ENCODE results near the gene MAP3K2.

MAP3K2 gene

DNA sequence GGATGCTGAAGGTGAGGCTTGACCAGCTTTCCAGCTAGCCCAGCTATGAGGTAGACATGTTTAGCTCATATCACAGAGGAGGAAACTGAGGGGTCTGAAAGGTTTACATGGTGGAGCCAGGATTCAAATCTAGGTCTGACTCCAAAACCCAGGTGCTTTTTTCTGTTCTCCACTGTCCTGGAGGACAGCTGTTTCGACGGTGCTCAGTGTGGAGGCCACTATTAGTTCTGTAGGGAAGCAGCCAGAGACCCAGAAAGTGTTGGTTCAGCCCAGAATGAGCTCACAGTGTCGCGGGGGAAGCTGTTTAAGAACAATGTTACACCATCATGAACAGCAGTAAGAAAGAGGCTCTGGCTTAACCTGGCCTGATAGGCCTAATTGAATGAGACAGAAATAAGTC, 41.5 kb upstream of the MAP3K2 start:
- Histone ChIP-seq H3K27ac (ENCODE audit: low read depth, low read length) (no peak overlapping the region), H3K9ac (ENCODE audit: low read length) (no peak overlapping the region), H2BK15ac (replicated peaks; ENCODE audit: low read depth) (no peak overlapping the region), H2BK120ac (ENCODE audit: low read depth, low read length) (no peak overlapping the region), H3K18ac (ENCODE audit: low read length) (no peak overlapping the region), H4K8ac (ENCODE audit: low read depth, low read length) (no peak overlapping the region), H3K79me1 (ENCODE audit: low read length) (no peaks in the 10 kb centered on the region), H3K36me3 (ENCODE audit: control insufficient read depth, insufficient read depth, low read length) (no peaks in the 10 kb centered on the region), H3K4me1 (ENCODE audit: control insufficient read depth, low read depth, low read length) (no peaks in the 10 kb centered on the region), H3K4me2 (ENCODE audit: low read length) (no peak overlapping the region), H3K23ac (ENCODE audit: low read length) (no peak overlapping the region), H4K5ac (ENCODE audit: low read length) (no peak overlapping the region), H3K4me3 (ENCODE audit: low read length) (no peak overlapping the region), H3K27me3 (ENCODE audit: insufficient read depth, low read length, poor library complexity) (no peaks in the 10 kb centered on the region), H3K4ac (ENCODE audit: low read depth, low read length) (no peak overlapping the region), H3K56ac (ENCODE audit: low read length) (no peak overlapping the region), H2BK5ac (ENCODE audit: low read length) (no peak overlapping the region), H3K79me2 (ENCODE audit: control insufficient read depth, insufficient read depth, low read length) (no peaks in the 10 kb centered on the region), H2AK5ac (ENCODE audit: low read length) (no peak overlapping the region)
- WGBS (ENCODE audit: extremely low coverage, insufficient coverage, low lambda C conversion rate), result no CpG with 5 or more reads among the region's 4 CpGs
- DNase-seq, result no peak

DNA sequence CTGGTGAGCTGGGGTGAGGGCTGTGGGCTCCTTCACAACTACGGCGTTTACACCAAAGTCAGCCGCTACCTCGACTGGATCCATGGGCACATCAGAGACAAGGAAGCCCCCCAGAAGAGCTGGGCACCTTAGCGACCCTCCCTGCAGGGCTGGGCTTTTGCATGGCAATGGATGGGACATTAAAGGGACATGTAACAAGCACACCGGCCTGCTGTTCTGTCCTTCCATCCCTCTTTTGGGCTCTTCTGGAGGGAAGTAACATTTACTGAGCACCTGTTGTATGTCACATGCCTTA, 41.0 kb upstream of the MAP3K2 start:
- WGBS (ENCODE audit: extremely low coverage, insufficient coverage, low lambda C conversion rate), result no CpG with 5 or more reads among the region's 6 CpGs
- H3K79me1 ChIP-seq (ENCODE audit: low read length), result no peaks in the 10 kb centered on the region

DNA sequence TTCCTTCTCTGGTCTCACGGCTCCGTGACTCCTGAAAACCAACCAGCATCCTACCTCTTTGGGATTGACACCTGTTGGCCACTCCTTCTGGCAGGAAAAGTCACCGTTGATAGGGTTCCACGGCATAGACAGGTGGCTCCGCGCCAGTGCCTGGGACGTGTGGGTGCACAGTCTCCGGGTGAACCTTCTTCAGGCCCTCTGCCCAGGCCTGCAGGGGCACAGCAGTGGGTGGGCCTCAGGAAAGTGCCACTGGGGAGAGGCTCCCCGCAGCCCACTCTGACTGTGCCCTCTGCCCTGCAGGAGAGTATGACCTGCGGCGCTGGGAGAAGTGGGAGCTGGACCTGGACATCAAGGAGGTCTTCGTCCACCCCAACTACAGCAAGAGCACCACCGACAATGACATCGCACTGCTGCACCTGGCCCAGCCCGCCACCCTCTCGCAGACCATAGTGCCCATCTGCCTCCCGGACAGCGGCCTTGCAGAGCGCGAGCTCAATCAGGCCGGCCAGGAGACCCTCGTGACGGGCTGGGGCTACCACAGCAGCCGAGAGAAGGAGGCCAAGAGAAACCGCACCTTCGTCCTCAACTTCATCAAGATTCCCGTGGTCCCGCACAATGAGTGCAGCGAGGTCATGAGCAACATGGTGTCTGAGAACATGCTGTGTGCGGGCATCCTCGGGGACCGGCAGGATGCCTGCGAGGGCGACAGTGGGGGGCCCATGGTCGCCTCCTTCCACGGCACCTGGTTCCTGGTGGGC, 40.5 kb upstream of the MAP3K2 start:
- WGBS (ENCODE audit: extremely low coverage, insufficient coverage, low lambda C conversion rate), result no CpG with 5 or more reads among the region's 36 CpGs
- no peaks in the 10 kb centered on the region for H3K79me2 ChIP-seq (ENCODE audit: control insufficient read depth, insufficient read depth, low read length)
- no peak for DNase-seq

More for the DNA sequence above, 41.0 kb upstream of the MAP3K2 start:
- H4K8ac ChIP-seq (ENCODE audit: low read depth, low read length), result no peak overlapping the region
- H2AK5ac ChIP-seq (ENCODE audit: low read length), result no peak overlapping the region
- H3K4me3 ChIP-seq (ENCODE audit: low read length), result no peak overlapping the region
- H2BK5ac ChIP-seq (ENCODE audit: low read length), result no peak overlapping the region
- H3K9ac ChIP-seq (ENCODE audit: low read length), result no peak overlapping the region
- no peak overlapping the region for H3K56ac ChIP-seq (ENCODE audit: low read length)
- H3K27me3 ChIP-seq (ENCODE audit: insufficient read depth, low read length, poor library complexity), result no peaks in the 10 kb centered on the region
- H3K4me1 ChIP-seq (ENCODE audit: control insufficient read depth, low read depth, low read length), result no peaks in the 10 kb centered on the region
- H2BK15ac ChIP-seq (replicated peaks; ENCODE audit: low read depth), result no peak overlapping the region
- H3K4me2 ChIP-seq (ENCODE audit: low read length), result no peak overlapping the region
- no peak overlapping the region for H4K5ac ChIP-seq (ENCODE audit: low read length)
- no peak overlapping the region for H2BK120ac ChIP-seq (ENCODE audit: low read depth, low read length)
- H3K79me2 ChIP-seq (ENCODE audit: control insufficient read depth, insufficient read depth, low read length), result no peaks in the 10 kb centered on the region
- H3K23ac ChIP-seq (ENCODE audit: low read length), result no peak overlapping the region
- H3K36me3 ChIP-seq (ENCODE audit: control insufficient read depth, insufficient read depth, low read length), result no peaks in the 10 kb centered on the region
- H3K4ac ChIP-seq (ENCODE audit: low read depth, low read length), result no peak overlapping the region
- no peak overlapping the region for H3K18ac ChIP-seq (ENCODE audit: low read length)
- no peak for DNase-seq
- no peak overlapping the region for H3K27ac ChIP-seq (ENCODE audit: low read depth, low read length)

DNA sequence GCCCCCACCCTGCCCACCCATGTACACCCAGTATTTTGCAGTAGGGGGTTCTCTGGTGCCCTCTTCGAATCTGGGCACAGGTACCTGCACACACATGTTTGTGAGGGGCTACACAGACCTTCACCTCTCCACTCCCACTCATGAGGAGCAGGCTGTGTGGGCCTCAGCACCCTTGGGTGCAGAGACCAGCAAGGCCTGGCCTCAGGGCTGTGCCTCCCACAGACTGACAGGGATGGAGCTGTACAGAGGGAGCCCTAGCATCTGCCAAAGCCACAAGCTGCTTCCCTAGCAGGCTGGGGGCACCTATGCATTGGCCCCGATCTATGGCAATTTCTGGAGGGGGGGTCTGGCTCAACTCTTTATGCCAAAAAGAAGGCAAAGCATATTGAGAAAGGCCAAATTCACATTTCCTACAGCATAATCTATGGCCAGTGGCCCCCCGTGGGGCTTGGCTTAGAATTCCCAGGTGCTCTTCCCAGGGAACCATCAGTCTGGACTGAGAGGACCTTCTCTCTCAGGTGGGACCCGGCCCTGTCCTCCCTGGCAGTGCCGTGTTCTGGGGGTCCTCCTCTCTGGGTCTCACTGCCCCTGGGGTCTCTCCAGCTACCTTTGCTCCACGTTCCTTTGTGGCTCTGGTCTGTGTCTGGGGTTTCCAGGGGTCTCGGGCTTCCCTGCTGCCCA, 39.7 kb upstream of the MAP3K2 start:
- H3K27ac ChIP-seq (ENCODE audit: low read depth, low read length), result no peak overlapping the region
- no peak for DNase-seq
- H4K5ac ChIP-seq (ENCODE audit: low read length), result no peak overlapping the region
- H2BK5ac ChIP-seq (ENCODE audit: low read length), result no peak overlapping the region
- H3K4me1 ChIP-seq (ENCODE audit: control insufficient read depth, low read depth, low read length), result no peaks in the 10 kb centered on the region
- H3K79me1 ChIP-seq (ENCODE audit: low read length), result no peaks in the 10 kb centered on the region
- no peaks in the 10 kb centered on the region for H3K36me3 ChIP-seq (ENCODE audit: control insufficient read depth, insufficient read depth, low read length)
- H4K8ac ChIP-seq (ENCODE audit: low read depth, low read length), result no peak overlapping the region
- H3K18ac ChIP-seq (ENCODE audit: low read length), result no peak overlapping the region
- no CpG with 5 or more reads among the region's 7 CpGs for WGBS (ENCODE audit: extremely low coverage, insufficient coverage, low lambda C conversion rate)
- H3K79me2 ChIP-seq (ENCODE audit: control insufficient read depth, insufficient read depth, low read length), result no peaks in the 10 kb centered on the region
- H3K4ac ChIP-seq (ENCODE audit: low read depth, low read length), result no peak overlapping the region
- no peak overlapping the region for H2BK120ac ChIP-seq (ENCODE audit: low read depth, low read length)
- peak overlapping the region; percentile 66 for H3K23ac ChIP-seq (ENCODE audit: low read length)
- H3K4me3 ChIP-seq (ENCODE audit: low read length), result no peak overlapping the region
- no peaks in the 10 kb centered on the region for H3K27me3 ChIP-seq (ENCODE audit: insufficient read depth, low read length, poor library complexity)
- no peak overlapping the region for H3K9ac ChIP-seq (ENCODE audit: low read length)
- H3K4me2 ChIP-seq (ENCODE audit: low read length), result no peak overlapping the region
- H3K56ac ChIP-seq (ENCODE audit: low read length), result no peak overlapping the region
- H2BK15ac ChIP-seq (replicated peaks; ENCODE audit: low read depth), result no peak overlapping the region
- H2AK5ac ChIP-seq (ENCODE audit: low read length), result no peak overlapping the region

More for the DNA sequence above, 40.5 kb upstream of the MAP3K2 start:
- Histone ChIP-seq H3K9ac (ENCODE audit: low read length) (no peak overlapping the region), H3K27me3 (ENCODE audit: insufficient read depth, low read length, poor library complexity) (no peaks in the 10 kb centered on the region), H3K4ac (ENCODE audit: low read depth, low read length) (no peak overlapping the region), H3K4me1 (ENCODE audit: control insufficient read depth, low read depth, low read length) (no peaks in the 10 kb centered on the region), H3K4me3 (ENCODE audit: low read length) (no peak overlapping the region), H3K18ac (ENCODE audit: low read length) (no peak overlapping the region), H2BK120ac (ENCODE audit: low read depth, low read length) (no peak overlapping the region), H2AK5ac (ENCODE audit: low read length) (no peak overlapping the region), H3K4me2 (ENCODE audit: low read length) (no peak overlapping the region), H4K5ac (ENCODE audit: low read length) (no peak overlapping the region), H3K56ac (ENCODE audit: low read length) (no peak overlapping the region), H3K36me3 (ENCODE audit: control insufficient read depth, insufficient read depth, low read length) (no peaks in the 10 kb centered on the region), H2BK5ac (ENCODE audit: low read length) (no peak overlapping the region), H3K27ac (ENCODE audit: low read depth, low read length) (no peak overlapping the region), H4K8ac (ENCODE audit: low read depth, low read length) (no peak overlapping the region), H2BK15ac (replicated peaks; ENCODE audit: low read depth) (no peak overlapping the region), H3K23ac (ENCODE audit: low read length) (no peak overlapping the region), H3K79me1 (ENCODE audit: low read length) (no peaks in the 10 kb centered on the region)

DNA sequence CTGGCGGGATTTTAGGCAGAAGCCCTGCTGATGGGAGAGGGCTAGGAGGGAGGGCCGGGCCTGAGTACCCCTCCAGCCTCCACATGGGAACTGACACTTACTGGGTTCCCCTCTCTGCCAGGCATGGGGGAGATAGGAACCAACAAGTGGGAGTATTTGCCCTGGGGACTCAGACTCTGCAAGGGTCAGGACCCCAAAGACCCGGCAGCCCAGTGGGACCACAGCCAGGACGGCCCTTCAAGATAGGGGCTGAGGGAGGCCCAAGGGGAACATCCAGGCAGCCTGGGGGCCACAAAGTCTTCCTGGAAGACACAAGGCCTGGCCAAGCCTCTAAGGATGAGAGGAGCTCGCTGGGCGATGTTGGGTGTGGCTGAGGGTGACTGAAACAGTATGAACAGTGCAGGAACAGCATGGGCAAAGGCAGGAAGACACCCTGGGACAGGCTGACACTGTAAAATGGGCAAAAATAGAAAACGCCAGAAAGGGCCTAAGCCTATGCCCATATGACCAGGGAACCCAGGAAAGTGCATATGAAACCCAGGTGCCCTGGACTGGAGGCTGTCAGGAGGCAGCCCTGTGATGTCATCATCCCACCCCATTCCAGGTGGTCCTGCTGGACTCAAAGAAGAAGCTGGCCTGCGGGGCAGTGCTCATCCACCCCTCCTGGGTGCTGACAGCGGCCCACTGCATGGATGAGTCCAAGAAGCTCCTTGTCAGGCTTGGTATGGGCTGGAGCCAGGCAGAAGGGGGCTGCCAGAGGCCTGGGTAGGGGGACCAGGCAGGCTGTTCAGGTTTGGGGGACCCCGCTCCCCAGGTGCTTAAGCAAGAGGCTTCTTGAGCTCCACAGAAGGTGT, 39.0 kb upstream of the MAP3K2 start:
- Histone ChIP-seq H4K5ac (ENCODE audit: low read length) (no peak overlapping the region), H3K27me3 (ENCODE audit: insufficient read depth, low read length, poor library complexity) (no peaks in the 10 kb centered on the region), H4K8ac (ENCODE audit: low read depth, low read length) (no peak overlapping the region), H3K4me3 (ENCODE audit: low read length) (no peak overlapping the region), H3K18ac (ENCODE audit: low read length) (no peak overlapping the region), H3K79me2 (ENCODE audit: control insufficient read depth, insufficient read depth, low read length) (no peaks in the 10 kb centered on the region), H3K79me1 (ENCODE audit: low read length) (no peaks in the 10 kb centered on the region), H3K27ac (ENCODE audit: low read depth, low read length) (no peak overlapping the region), H2BK120ac (ENCODE audit: low read depth, low read length) (no peak overlapping the region), H3K56ac (ENCODE audit: low read length) (no peak overlapping the region), H2BK5ac (ENCODE audit: low read length) (no peak overlapping the region), H2BK15ac (replicated peaks; ENCODE audit: low read depth) (no peak overlapping the region), H3K4me1 (ENCODE audit: control insufficient read depth, low read depth, low read length) (no peaks in the 10 kb centered on the region), H3K4ac (ENCODE audit: low read depth, low read length) (no peak overlapping the region), H3K23ac (ENCODE audit: low read length) (no peak overlapping the region), H3K36me3 (ENCODE audit: control insufficient read depth, insufficient read depth, low read length) (no peaks in the 10 kb centered on the region), H3K9ac (ENCODE audit: low read length) (no peak overlapping the region), H3K4me2 (ENCODE audit: low read length) (no peak overlapping the region), H2AK5ac (ENCODE audit: low read length) (no peak overlapping the region)
- no peak for DNase-seq
- no CpG with 5 or more reads among the region's 10 CpGs for WGBS (ENCODE audit: extremely low coverage, insufficient coverage, low lambda C conversion rate)

Data from mesendoderm (in vitro differentiated cells).